HEK293 (cell line): ENCODE measurements around the gene SPATA2.

Source experiments
- GLIS1 ChIP-seq: fragments of 450-650 bp; formaldehyde crosslinking; IDR thresholded peaks from 2 replicates; pipeline ENCODE4 v1.5.1; 2016; ENCODE audit warnings: missing biosample characterization, missing genetic modification characterization
- ZEB2 ChIP-seq: fragments of 450-650 bp; formaldehyde crosslinking; IDR thresholded peaks from 2 replicates; pipeline ENCODE4 v1.5.1; 2016; ENCODE audit warnings: missing biosample characterization, missing genetic modification characterization
- ZNF274 ChIP-seq, 2 experiments: fragments of 200-500 bp in 1 of 2; fragments of 450-650 bp in 1 of 2; sonication (Bioruptor generic) in 1 of 2; formaldehyde crosslinking in 1 of 2; IDR thresholded peaks; 2 replicates each; pipeline versions ENCODE4 v1.5.1 to v1.6.1; 2014 to 2016; ENCODE audit warnings: borderline replicate concordance in 1 of 2, inconsistent platforms in 1 of 2, low read length in 1 of 2, missing biosample characterization in 1 of 2, missing genetic modification characterization in 1 of 2
- ZNF416 ChIP-seq: fragments of 450-650 bp; formaldehyde crosslinking; IDR thresholded peaks from 2 replicates; pipeline ENCODE4 v1.5.1; 2016; ENCODE audit warnings: missing biosample characterization, missing genetic modification characterization
- ZNF639 ChIP-seq: fragments of 450-650 bp; formaldehyde crosslinking; IDR thresholded peaks from 2 replicates; pipeline ENCODE4 v1.5.1; 2016; ENCODE audit warnings: missing biosample characterization, missing genetic modification characterization
- ZNF704 ChIP-seq: fragments of 450-650 bp; formaldehyde crosslinking; IDR thresholded peaks from 2 replicates; pipeline ENCODE4 v1.5.1; 2016; ENCODE audit warnings: missing biosample characterization, missing genetic modification characterization
- TF ChIP-seq, protein P1 (sequence below): fragments of 450-650 bp; formaldehyde crosslinking; IDR thresholded peaks from 2 replicates; pipeline ENCODE4 v1.5.1; 2016; ENCODE audit warnings: missing biosample characterization, missing genetic modification characterization

DNA sequence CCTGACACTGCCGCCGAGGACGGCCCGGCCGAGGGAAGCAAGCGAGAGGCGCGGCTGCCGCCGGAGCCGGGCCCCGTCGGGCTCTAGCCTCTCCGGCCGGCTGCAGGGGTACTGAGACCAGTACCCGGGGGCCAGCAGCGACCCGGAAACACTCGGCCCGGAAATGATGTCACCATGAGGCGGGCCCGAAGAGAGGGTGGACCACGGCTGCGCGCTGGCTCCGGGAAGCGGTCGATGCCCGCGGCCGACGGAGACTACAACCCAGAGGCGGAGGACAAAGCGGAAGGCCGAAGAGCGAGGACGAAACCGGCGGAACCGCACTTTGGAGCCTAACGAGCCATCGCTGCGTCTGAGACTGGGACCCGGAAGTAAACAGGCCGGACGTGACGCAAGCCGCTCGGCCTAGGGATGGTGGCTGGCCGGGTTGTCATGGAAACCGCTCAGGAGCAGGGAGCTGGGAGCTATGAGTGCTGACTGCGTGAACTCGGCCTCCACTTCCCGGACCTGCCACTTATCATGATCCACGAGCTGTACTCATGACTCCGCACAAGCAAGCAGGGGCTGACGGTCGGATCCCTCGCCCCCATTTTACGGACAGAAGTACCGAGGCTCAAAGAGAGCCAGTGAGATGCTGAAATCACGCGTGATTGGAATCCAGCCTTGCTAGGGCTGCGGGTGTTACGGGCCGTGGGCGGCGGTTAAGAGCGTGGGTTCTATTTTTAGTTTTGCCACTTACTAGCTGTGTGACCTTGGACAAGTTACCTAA, at the start of gene SPATA2:
- TF ChIP-seq ZNF639 (tag by site-specific recombination): peak; percentile 73
- no peak for TF ChIP-seq ZNF274 (IDR thresholded peaks at IDR 0.05; ENCODE audit: low read length)
- TF ChIP-seq ZNF274 (tag by site-specific recombination; IDR thresholded peaks at IDR 0.05; ENCODE audit: borderline replicate concordance): no peak
- 0 out of 2 replicates have a peak, but pooled peaks have one; percentile 26 for TF ChIP-seq GLIS1 (tag by site-specific recombination)
- TF ChIP-seq ZNF704 (tag by site-specific recombination): no peak
- peak; percentile 56; the same call in 1 of the 2 replicates for TF ChIP-seq ZEB2 (tag by site-specific recombination)
- no peak for TF ChIP-seq ZNF416 (tag by site-specific recombination)
- TF ChIP-seq, protein P1, sequence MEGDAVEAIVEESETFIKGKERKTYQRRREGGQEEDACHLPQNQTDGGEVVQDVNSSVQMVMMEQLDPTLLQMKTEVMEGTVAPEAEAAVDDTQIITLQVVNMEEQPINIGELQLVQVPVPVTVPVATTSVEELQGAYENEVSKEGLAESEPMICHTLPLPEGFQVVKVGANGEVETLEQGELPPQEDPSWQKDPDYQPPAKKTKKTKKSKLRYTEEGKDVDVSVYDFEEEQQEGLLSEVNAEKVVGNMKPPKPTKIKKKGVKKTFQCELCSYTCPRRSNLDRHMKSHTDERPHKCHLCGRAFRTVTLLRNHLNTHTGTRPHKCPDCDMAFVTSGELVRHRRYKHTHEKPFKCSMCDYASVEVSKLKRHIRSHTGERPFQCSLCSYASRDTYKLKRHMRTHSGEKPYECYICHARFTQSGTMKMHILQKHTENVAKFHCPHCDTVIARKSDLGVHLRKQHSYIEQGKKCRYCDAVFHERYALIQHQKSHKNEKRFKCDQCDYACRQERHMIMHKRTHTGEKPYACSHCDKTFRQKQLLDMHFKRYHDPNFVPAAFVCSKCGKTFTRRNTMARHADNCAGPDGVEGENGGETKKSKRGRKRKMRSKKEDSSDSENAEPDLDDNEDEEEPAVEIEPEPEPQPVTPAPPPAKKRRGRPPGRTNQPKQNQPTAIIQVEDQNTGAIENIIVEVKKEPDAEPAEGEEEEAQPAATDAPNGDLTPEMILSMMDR (tag by site-specific recombination): no peak
